GM21717 (cell line): ENCODE data around the gene SHISAL2B.
"Not testable (repeated sequence)": the region's sequence is repeated elsewhere in the genome, so short reads cannot be mapped to it uniquely, and the experiment has no call there.

Source experiments
- ATAC-seq: cut with Tn5 transposase; IDR thresholded peaks from one replicate; pipeline ENCODE4 v1.9.1; 2021; ENCODE audit warnings: mild to moderate bottlenecking, moderate library complexity; ENCODE audit not compliant: unreplicated experiment

SHISAL2B gene

GRCh38 chr5:64693636-64694035 is 3.3 kb downstream of the SHISAL2B start:
- ATAC-seq, result no peak

DNA sequence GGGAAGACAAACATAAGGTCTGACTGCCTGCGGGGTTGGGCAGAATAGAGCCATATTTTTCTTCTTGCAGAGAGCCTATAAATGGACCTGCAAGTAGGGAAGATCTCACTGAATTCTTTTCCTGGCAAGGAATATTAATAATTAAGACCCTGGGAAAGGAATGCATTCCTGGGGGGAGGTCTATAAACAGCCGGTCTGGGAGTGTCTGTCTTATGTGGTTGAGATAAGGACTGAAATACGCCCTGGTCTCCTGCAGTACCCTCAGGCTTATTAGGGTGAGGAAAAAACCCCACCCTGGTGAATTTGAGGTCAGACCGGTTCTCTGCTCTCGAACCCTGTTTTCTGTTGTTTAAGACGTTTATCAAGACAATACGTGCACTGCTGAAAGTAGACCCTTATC is 6.1 kb downstream of the SHISAL2B start:
- not testable (repeated sequence) for ATAC-seq

- ATAC-seq, result no peak
Observed at GRCh38 chr5:64700765-64701164, 10.5 kb downstream of the SHISAL2B start.

GRCh38 chr5:64706074-64706473 is 15.8 kb downstream of the SHISAL2B start:
- not testable (repeated sequence) for ATAC-seq

DNA sequence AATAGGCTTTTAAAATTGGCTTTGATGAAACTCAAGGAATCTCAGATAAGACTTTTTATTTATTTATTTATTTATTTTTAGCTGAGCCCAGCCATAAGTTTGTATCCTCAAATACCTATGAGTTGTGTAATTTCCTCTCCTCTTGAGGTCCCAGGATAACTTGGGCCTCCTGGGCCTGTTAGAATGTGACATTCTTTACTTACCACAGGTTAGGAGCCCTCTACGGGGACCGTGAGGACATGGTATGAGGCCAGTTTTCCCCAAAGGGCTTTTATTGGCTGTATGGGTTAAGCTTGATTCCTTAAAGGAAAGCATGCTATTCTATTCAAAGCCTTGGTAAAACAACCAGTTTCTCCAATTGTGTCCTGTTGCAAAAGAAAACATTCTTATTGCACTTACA is 16.9 kb downstream of the SHISAL2B start:
- no peak for ATAC-seq

GRCh38 chr5:64714495-64714894 is 24.2 kb downstream of the SHISAL2B start:
- ATAC-seq, result not testable (repeated sequence)

DNA sequence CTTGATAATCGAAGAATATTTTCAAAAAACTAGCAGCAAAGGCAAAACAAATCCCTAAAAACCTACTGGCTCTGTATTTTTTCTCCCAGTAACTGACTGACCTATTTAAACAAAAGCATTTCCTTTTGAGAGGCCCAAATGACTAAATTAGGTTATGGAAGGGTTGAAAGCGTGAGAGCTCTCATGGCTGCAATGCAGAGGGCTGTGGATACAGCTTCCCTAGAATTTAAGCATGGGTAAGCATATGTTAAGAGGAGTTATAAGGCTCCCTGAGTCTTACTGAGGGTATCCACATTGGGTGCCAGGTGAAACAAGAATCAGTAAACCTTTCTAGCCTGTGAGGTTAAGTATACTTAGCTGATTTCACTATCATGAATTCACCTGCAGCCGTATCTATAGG is 32.3 kb downstream of the SHISAL2B start:
- ATAC-seq, result no peak

DNA sequence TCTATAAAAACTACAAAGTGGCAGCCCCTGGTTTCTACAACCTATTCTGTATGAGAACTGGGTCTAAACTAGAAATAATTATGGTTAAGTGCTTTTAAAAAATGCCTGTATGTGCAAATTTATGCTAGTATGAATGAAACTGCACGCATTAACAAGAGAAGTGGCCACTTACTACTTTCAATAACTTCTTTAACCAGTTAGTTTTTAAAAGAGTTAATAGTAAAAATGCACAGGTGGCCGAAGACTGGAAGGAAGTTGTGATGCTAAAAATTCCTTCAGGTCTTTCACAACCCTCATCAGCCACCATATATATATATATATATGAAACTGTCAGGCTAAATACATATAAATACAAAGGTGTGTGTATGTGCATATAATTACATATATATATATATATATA is 36.8 kb downstream of the SHISAL2B start:
- no peak for ATAC-seq

DNA sequence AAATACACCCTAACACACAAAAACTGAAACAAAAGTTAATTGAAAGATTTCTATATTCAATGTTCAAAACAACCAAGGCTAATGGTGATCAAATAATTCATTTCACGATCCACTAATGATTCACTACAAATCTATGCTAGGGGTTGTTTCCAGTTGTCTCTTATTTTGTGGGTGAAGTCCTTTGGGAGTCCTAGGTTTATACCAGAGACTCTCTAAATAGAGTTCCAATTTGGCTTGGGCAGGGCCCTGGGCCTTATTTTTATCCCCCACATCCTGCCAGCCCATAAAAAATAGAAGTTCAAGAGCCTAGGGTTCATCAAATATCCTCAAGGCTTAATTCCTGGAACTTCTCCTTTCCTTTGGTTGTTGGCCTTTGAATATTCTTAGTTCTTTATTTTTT is 52.1 kb downstream of the SHISAL2B start:
- ATAC-seq, result no peak

DNA sequence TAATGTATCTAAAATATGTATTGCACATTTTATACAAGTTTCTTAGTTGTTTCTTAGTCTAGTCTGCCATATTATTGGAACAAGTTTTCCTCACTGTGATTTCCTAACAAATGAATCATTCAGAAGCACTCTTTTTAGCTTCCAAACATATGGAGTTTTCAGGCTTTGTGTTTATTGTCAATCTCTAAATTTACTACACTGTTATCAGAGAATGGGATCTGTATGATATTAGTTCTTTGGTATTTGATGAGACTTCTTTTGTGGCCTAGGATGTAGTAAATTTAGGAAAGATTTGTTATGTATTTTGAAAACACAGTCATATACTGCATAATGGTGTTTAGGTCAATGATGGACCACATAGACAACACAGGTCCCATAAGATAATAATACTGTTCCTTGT is 52.5 kb downstream of the SHISAL2B start:
- ATAC-seq, result no peak

GRCh38 chr5:64744914-64745313 is 54.6 kb downstream of the SHISAL2B start:
- ATAC-seq, result no peak

DNA sequence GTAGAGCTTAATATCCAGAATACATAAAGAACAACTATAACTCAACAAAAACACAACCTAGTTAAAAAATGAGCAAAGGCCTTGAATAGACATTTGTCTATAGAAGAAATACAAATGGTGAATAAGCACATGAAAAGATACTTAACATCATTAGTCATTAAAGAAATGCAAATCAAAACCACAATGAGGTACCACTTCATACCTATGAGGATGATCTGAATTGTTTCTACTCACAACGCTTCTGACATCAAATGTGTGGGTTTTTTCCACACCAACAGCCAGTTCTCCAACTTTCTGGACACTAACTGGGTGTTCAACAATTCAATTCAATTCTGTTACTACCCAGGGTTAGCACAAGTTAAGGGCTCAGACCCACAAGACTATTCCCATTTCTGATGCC is 56.1 kb downstream of the SHISAL2B start:
- ATAC-seq, result no peak

DNA sequence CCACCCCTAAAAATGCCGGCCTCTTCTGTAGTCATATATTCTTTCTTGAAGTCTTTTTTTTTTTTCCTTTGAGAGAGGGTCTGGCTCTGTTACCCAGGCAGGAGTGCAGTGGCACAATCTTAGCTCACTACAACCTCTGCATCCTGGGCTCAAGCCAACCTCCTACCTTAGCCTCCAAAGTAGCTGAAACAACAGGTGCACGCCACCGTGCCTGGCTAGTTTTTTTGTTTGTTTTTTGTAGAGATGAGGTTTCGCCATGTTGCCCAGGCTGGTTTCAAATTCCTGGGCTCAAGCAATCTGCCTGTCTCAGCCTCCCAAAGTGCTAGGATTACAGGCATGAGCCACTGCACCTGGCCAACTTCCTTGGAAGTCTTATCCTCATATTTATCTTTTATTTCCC is 59.1 kb downstream of the SHISAL2B start:
- ATAC-seq, result no peak

GRCh38 chr5:64754066-64754465 is 63.8 kb downstream of the SHISAL2B start:
- no peak for ATAC-seq

GRCh38 chr5:64758901-64759300 is 68.6 kb downstream of the SHISAL2B start:
- no peak for ATAC-seq

GRCh38 chr5:64759960-64760660 is 69.8 kb downstream of the SHISAL2B start:
- no peak for ATAC-seq

GRCh38 chr5:64763948-64764503 is 73.7 kb downstream of the SHISAL2B start:
- no peak for ATAC-seq

GRCh38 chr5:64765804-64766504 is 75.7 kb downstream of the SHISAL2B start:
- no peak for ATAC-seq

DNA sequence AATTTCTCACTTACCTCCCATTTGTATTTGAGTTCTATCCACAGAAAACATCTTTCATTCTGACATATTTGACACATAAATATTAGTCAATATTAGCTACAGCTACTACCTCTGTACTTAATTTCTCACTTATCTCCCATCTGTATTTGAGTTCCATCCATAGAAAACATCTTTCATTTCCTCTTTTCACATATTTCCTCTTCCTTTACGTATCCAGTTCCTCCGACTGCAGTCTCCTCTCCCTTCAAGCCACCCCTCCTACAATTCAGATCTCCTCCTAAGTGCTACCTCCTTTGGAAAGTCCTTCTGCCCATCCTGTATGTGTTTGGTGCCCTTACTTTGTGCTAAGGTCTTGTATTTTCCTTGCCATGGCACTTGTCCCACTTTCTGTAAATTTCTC is 76.6 kb downstream of the SHISAL2B start:
- no peak for ATAC-seq
